NCI-H146 (cell line): ENCODE measurements around the gene TTLL8.

Source experiments
- DNase-seq: peaks from one replicate; lab custom pipeline; 2025; lab: John Stamatoyannopoulos, UW

TTLL8 gene

DNA sequence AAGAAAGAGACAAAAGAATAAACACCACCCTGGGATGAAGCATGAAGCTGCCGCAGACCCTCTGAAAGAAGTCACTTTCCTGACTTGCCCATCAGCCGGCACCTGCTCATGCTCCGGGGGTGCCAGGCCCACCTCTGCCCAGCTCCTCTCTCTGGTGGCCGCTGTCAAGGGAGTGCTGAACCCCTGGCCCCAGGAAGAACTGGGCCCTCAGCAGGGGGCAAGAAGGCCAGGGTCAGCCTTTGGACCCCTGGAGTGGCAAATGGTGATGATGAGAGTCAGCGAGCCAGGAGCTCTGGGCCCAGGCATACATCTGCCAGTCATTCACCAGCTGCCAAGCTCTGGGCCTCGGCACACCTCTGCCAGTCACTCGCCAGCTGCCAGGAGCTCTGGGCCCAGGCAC lies 17.4 kb downstream of the TTLL8 start:
- DNase-seq = no peak

GRCh38 chr22:50039669-50040443 lies 18.2 kb downstream of the TTLL8 start:
- no peak for DNase-seq

- no peak for DNase-seq
Observed at GRCh38 chr22:50035976-50036724, 21.9 kb downstream of the TTLL8 start.

- DNase-seq = no peak
Observed at GRCh38 chr22:50035131-50035881, 22.8 kb downstream of the TTLL8 start.

GRCh38 chr22:50034126-50035081 lies 23.7 kb downstream of the TTLL8 start:
- no peak for DNase-seq

- no peak for DNase-seq
Observed at GRCh38 chr22:50032941-50033601, 25.0 kb downstream of the TTLL8 start.

- no peak for DNase-seq
Observed at GRCh38 chr22:50032109-50032871, 25.8 kb downstream of the TTLL8 start.

- no peak for DNase-seq
Observed at GRCh38 chr22:50031189-50032091, 26.7 kb downstream of the TTLL8 start.

DNA sequence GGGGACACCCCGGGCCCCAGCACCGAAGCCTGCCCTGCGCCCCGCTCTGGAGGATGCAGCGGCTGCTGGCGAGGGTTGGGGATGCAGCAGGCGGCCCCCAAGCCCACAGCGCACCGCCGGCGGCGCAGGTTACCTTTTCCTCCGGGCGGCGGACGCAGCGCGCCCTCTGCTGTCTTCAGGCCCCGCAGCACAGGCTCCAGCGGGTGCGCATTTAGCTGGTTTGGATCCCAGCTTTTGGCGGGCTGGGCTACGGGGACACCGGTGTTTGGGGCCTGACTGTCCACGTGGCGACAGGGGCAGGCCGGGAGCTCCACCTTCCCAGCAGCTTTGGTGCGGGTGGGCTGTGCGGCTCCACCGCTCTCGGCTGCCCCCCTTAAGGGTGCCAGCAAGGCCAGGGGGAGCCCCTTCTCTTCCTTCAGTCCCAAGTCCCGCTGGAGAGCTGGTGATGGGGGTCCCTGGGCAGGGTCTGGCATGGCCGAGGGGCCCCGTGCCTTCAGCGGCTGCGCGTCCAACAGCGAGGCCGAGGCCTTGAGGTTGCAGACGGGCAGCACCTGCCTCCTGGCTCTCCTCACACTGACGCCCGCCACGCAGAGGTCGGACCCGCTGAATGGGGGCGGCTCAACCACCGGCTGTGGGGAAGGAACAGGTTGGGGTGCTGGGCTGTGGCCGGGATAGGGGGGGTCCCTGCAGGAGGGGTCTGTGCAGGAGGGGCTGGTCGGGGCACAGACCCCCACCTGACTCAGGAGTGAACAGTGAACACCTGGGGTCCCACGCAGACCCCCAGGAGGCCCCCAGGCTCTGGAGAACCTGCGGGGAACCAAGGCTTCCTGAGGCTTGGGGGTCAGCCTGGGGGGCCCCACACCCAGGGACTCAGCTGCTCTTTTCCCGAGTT lies 27.6 kb downstream of the TTLL8 start:
- peak; percentile 51 for DNase-seq

GRCh38 chr22:50027639-50028537 lies 30.2 kb downstream of the TTLL8 start:
- no peak for DNase-seq

DNA sequence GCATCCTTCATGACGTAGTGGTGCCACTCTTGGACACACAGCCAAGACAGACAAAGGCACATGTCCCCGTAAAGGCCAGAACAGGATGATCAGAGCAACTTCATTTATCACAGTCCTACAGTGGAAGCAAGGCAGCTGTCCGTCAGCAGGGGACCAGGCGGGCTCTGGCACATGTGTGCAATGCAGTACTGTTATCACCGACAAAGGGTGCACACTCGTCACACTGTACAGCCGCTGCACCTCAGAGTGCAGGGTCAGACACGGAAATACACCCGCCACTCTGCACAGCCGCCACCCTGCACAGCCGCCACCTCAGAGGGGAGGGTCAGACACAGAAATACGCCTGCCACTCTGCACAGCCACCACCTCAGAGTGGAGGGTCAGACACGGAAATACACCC lies 32.1 kb downstream of the TTLL8 start:
- no peak for DNase-seq

GRCh38 chr22:50022171-50022819 lies 35.8 kb downstream of the TTLL8 start:
- DNase-seq = no peak

DNA sequence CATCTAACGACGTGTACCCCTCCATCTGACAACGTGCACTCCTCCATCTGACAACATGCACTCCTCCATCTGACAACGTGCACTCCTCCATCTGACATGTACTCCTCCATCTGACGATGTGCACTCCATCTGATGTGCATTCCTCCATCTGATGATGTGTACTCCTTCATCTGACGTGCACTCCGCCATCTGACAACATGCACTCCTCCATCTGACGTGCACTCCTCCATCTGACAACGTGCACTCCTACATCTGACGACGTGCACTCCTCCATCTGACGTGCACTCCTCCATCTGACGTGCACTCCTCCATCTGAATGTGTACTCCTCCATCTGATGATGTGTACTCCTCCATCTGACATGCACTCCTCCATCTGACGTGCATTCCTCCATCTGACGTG lies 37.5 kb downstream of the TTLL8 start:
- no peak for DNase-seq

DNA sequence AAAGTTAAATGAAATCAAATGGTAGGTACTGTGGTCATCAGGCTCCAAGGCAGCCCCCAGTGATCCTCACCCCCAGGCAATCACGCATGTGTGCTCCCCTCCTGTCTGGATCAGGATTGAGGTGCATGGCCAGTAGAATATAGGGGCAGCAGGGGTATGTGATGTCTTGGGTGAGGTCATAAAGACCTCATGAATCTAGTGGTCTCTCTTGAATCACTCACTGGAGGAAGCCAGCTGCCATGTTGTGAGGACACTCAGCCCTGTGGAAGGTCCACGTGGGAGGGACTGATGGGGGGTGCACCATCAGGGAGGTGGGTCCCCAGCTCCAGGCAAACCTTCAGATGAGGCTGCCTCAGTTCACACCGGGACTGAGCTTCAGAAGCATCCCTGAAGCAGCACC lies 38.8 kb downstream of the TTLL8 start:
- DNase-seq = no peak

GRCh38 chr22:50018608-50019285 lies 39.4 kb downstream of the TTLL8 start:
- no peak for DNase-seq

GRCh38 chr22:50017701-50018224 lies 40.3 kb downstream of the TTLL8 start:
- no peak for DNase-seq
